GM12872 (cell line): ENCODE data around the gene VPS54.

ENCODE experiments used
- CTCF ChIP-seq: IDR thresholded peaks from 3 replicates; pipeline ENCODE4 v1.5.1; 2011; ENCODE audit warnings: low read depth, mild to moderate bottlenecking, low read length, moderate library complexity; ENCODE audit not compliant: insufficient read depth

Gene VPS54

DNA sequence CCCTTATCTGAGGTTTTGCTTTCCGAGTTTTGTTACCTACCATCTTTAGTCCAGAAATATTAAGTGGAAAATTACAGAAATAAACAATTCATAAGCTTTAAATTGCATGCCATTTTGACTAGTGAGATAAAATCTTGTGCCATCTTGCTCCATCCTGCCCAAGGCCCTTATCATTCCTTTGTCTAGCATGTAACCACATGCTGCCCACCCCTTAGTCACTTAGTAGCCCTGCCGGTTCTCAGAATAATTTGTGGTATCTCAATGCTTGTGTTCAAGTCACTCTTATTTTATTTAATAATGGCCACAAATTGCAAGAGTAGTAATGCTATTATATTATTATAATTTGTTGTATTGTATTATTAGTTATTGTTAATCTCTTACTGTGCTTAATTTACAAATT, 36.8 kb upstream of the VPS54 start:
- TF ChIP-seq CTCF = no peak

DNA sequence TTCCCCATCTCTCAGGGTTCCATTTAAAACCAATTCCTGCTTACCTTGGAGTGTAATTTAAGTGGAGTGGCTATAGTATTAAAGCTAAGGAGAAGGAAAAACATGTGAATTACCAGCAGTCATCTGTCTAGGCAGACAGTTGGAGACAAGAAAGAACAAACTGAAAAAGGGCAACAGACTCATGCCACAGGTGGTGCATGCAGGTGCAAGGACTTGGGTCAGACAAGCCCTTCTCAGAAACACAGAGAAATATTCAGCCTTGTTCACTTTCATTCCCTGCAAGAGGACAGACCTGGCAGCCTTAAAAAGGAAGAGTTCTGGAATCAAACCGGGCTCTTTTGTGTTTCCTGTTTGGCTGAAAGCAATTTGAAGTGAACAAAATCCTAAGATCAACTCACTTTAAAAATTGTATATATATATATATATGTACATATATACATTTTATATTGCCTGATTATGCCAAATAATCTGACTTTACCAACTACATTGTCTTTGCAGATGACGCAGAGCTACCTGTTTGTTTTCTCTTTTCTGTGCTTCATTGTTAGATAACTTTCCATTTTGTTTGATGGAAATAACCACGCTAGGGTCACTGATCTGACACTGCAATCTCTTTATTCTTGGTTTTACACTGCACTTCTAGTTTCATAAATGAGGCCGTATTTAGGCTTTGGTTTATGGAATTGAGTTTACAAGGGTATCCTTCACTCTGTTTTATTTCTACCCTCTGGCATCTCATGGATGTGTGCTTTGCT, 35.1 kb upstream of the VPS54 start:
- 0 out of 3 replicates have a peak, but pooled peaks have one; percentile 2 for TF ChIP-seq CTCF

GRCh38 chr2:64052463-64053241, 33.4 kb upstream of the VPS54 start:
- TF ChIP-seq CTCF = no peak

- TF ChIP-seq CTCF = peak; percentile 88
Observed at GRCh38 chr2:64049633-64050220, 30.5 kb upstream of the VPS54 start.

DNA sequence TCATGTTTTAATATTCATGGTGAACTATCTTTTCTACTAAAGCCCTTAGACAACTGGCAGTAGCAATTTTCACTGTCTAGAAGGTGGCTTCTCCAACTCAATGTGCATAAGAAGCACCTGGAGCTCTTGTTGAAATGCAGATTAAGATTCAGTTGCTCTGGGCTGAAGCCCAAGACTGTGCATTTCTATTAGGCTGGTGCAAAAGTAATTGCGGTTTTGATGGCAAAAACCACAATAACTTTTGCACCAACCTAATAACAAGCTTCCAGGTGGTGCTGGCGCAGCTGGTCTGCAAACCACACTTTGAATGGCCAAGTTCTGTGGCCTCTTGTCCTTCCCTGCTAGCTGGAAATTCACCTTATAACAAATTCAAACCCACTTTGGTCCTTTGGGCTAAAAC, 26.7 kb upstream of the VPS54 start:
- TF ChIP-seq CTCF = no peak

- no peak for TF ChIP-seq CTCF
Observed at GRCh38 chr2:64040161-64040560, 20.9 kb upstream of the VPS54 start.

DNA sequence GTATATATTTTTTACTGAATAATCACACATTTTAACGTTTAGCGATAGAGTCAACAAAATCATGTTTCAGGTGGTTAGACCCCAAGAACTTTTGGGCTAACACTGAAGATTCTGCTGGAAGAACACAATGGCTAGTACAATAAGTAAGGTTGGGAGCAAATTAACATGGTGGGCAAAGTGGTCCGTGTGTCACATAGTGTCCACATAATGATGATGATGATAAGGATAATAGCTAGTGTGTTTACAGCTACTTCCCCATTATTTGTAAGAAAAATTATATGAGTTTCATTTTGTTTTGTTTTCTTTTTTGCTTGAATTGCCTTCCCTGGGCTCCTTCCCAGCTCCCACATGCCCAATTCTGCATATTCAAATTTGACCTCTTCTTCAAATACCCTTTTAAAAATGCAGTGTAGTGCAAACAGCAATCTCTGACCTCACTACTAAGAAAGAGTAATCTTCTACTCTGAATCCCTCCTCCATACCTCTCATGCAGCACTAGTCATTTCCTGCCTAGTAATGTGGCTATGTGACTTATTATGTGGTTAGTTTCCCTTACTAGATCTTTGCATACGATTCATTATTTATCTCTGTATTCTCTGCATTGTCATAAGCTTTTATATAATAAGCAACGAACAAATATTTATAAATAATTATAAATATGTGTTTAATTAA, 16.9 kb upstream of the VPS54 start:
- TF ChIP-seq CTCF = no peak
